Stomach (tissue), 4 donors: Measurements from ENCODE around the gene NAA40.

Experiments used
- CTCF ChIP-seq, 7 experiments: fragments of 450-650 bp in 4 of 7; fragments of 200-600 bp in 3 of 7; sonication (generic) in 3 of 7; IDR thresholded peaks; one replicate each; pipeline ENCODE4 v1.5.1; 2016 to 2019; ENCODE audit warnings: antibody characterized with exemption in 7 of 7, control low read depth in 2 of 7, mild to moderate bottlenecking in 1 of 7
- POLR2A ChIP-seq, 4 donors: fragments of 450-650 bp; IDR thresholded peaks; one replicate each; pipeline ENCODE4 v1.6.1; 2016; ENCODE audit warnings: antibody characterized with exemption in 4 of 4, control low read depth in 2 of 4, mild to moderate bottlenecking in 1 of 4, moderate library complexity in 1 of 4

- no peak for TF ChIP-seq CTCF (IDR thresholded peaks at IDR 0.05)
- no peak for TF ChIP-seq POLR2A (IDR thresholded peaks at IDR 0.05)
Measured at GRCh38 chr11:63920126-63920938, 18.5 kb upstream of the NAA40 start.
